NCI-H1417 treated with DMSO at 0.1 percent for 48 hours (cell line): Measurements from ENCODE around the gene SMPD3.

Experiments
- DNase-seq: peaks from one replicate; lab custom pipeline; 2025; lab: John Stamatoyannopoulos, UW

The SMPD3 gene

DNA sequence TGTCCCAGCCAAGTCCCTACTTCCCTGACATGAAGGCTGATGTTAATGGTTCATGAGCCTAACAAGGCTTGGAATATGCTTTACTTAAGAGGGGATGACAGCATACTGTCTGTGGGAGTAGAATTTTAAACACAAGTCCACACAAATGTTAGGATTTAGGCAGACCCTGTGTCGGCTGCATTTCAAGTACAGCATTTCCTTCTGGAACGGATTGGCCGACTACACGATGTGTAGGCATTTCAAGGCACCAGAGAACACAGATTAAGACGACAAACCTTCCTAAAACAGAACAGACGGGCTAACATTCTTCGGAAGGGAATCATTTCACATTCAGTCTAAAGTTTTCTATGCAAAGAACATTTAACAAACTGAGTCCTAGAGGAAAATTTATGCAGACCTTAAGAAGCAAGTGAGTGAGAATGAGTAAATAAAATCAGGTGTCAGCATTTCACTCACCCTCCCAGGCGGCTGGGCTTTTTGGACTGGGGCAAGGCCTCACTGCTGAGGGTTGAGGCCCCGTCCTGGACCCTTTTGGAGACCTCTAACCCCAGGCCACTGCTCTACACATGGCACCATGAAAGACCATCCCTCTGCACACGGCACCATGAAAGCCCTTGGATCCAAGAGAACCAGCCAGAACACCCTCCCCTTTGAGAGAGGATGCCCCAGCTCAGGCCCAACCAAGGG lies 67.5 kb downstream of the SMPD3 start:
- DNase-seq = no peak

- no peak for DNase-seq
These were observed 68.0 kb downstream of the SMPD3 start for GRCh38 chr16:68380348-68380670.

DNA sequence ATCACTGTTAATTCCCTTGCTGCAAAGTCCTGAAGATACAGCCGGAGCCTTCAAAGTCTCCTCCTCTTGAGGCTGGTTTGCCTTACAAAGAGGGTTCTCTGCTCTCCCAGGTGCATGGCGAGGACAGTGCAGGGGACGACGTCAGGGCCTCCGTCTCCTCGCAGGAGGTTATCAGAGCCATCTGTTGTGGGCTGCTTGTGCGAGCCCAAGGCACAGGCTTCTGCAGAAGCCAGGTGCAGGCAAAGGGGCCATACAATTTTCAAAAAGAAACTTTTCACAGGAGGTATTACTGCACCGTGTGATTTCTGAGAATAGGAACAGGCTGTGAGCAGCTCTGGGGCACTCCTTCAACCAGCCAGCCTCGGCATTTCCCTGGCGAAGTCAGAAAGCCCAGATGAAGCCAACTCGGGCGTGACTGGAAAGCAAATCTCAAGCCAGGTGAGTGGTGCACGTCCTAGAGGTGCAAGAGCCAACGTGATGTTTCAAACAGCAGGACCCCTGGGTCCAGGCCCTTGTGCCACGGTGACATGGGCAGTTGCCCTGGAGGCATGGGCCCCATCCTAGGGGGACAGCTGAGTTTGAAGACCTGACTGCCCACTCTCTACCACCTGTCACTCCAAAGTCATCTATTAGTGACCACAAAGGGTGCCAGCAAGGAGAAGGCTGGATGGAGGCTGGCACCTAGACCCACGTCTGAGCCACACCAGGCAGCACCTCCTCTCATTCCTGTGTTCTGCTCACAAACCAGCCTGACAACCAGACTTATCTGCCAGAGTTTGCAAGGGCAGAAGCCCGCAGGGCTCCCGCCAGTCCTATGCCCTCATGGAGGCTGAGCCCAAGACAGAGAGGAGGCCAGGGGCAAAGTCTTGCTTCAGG lies 68.6 kb downstream of the SMPD3 start:
- no peak for DNase-seq

- DNase-seq = no peak
These were observed 69.6 kb downstream of the SMPD3 start for GRCh38 chr16:68378436-68379415.

GRCh38 chr16:68377667-68378393 lies 70.5 kb downstream of the SMPD3 start:
- DNase-seq = no peak

- DNase-seq = no peak
These were observed 71.1 kb downstream of the SMPD3 start for GRCh38 chr16:68377221-68377620.

DNA sequence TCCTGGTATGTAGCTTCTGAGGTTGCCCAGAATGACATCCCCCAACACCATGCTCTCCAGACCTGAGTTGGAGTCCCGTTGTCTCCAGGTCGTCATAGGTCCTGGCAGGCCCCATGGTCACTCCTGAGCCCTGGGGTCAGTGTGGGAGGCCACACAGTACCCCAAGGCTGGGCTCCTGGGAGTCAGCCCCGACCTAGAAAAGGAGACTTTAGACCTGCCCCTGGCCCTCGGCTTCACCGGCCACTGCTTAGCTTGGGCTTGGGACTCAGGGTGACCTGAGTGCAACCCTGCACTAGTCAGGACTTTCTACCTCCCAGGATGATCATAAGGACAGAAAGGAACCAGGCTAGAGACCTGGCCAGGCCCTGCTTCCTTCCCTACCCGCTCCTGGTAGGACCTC lies 71.7 kb downstream of the SMPD3 start:
- DNase-seq = no peak

DNA sequence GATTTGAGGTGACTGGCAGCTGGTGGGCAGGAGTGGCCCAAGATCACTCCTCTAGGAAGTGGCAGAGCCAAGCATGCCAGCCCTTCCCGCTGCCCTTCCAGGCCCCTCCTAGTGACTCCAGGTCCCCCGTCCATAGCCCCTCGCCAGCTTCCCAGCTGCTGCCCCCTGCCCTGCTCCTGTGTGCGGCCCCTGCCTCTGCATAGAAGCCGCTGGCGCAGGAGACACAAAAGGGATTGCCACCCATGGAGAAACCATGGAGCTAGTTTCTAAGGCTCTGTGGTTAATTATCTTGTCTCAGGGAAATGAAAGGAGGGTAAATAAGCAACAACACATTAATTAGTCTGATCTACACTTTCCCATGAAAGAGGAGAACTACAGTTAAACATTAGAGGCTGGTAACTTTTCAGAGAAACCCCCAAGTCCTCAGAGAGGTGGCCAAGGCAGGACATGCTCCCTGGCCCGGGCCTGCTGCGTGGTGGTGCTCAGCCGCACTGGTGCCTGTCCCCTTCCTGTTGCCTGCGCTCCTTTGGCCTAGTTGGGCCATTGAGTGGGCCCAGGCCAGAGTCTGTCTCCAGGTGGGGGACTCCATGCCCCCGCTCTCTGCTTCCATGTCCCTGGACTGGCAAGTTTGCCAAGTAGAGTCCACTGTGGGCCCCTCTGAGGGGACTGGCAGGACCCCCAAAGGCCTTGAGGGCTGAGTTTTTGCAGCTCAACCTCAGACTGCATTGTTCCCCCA lies 72.3 kb downstream of the SMPD3 start:
- no peak for DNase-seq

- no peak for DNase-seq
These were observed 73.2 kb downstream of the SMPD3 start for GRCh38 chr16:68374961-68375660.

GRCh38 chr16:68374246-68374805 lies 74.0 kb downstream of the SMPD3 start:
- no peak for DNase-seq

DNA sequence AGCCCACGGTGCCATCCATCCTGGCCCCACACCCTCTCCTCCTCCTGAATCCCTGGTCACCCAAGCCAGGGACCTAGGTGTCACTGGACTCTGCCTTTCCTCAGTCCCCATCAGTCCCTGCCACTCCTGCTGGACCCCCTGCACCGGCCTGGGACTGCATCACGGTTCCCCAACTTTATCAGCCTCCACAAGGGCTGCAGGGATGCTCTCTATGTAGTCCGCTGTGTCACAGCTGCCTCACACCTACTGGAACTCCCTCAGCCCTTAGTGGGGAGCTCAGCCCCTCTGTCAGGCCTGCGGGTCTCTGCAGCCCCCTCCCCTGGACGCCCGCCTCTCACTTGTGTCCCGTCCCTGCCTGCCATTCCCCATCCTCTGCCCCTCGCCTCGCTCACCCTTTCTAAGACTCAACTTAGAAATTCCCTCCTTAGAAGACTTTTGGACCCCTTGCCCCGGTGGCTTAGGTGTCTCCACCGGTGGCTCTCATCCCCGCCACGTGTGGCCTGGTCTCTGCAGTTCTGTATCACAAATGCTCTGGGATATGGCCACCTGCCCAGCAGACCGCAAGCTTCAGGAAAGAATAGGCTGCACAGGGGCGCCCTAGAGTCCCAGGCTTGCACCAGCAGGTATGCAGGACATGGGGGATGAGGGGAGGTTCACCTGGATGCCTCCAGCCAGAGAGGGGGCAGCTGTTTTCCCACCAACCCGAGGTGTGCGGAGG lies 74.6 kb downstream of the SMPD3 start:
- no peak for DNase-seq

- no peak for DNase-seq
These were observed 75.5 kb downstream of the SMPD3 start for GRCh38 chr16:68372806-68373205.

DNA sequence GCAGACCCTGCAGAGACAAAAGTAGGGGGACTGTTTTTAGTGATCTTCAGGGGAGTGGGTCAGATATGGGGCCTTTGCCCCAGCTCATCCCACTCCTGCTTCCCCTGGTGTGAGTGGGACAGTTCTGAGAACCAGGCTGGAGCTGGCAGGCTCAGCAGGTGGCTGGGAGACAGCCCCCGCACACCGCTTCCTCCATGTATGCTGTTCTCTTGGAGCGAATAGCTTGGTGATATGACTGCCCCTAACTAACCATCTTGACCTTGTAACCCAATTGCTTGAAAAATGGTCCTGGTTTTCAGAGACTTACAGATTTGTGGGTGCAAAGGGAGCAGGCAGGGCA lies 76.0 kb downstream of the SMPD3 start:
- DNase-seq = no peak

DNA sequence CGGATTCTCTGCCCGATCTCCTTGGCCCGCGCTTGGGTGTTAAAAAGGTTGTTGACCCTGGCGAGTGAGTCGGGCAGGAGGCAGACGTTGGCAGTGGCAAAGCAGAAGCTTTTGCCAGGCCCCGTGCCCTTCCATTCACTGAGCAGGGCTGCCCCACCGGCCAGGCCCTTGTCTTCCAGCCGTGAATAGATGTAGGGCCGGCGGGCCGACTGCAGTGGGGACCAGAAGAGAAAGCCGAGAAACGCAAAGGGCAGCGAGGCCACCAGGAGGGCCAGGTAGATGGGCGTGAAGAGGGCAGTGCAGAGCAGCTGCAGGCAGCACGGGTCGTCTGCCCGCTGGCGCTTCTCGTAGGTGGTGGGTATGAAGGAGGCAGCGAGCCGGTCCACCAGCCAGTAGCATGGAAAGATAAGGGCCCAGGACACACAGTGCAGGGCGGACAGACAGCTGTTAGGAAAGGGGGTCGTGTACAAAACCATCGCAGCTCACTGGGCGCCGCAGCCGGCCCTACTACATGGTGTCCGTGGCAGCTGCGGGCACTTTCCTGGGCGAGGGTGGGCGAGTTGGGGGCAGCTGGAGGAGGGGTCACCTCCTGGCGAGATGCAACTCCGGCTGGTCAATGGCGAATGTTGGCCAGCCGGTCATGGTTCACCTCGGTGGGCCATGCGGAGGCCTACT lies 76.5 kb downstream of the SMPD3 start:
- DNase-seq = no peak

- DNase-seq = no peak
These were observed 77.0 kb downstream of the SMPD3 start for GRCh38 chr16:68371276-68371651.

- no peak for DNase-seq
These were observed 77.6 kb downstream of the SMPD3 start for GRCh38 chr16:68370581-68371275.

DNA sequence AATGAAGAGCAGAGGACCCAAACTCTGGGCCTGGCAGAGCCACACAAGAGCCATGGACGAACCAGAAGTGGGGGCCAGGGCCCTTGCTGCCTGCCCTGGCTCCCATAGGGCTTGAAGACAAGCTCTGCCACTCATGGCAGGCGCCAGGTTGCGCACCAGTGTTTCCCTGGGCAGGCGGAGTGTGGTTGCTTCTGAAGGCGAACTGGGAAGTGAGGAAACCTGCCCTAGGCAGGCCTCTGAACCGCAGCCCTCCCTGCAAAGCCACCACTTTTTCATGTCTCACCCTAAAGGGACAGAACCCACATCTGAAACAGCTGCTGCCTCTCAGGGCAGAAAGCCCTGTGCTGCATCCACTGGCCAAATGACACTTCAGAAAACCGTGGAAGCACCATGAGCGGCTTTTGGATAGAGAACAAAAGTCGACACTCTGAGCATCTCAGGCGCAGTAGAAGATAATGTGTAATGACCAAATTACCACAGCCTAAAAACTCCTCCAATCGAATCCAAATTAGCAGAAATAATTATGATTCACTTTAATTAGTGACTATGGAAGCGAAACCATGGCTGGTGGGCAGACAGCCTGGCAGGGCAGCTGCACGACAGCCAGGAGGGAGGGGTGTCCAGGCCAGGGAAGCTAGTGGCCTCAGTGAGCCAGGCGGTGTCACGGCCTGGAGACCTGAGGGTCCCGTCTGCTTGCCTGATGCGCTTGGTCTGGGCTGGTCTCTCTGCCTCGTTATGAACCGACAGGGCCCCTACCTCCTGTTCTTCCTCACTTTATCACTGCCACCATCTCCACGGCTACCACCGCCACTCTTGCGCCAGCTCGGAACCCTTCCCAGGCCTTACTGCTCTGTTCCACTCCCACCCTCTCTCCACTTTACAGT lies 78.4 kb downstream of the SMPD3 start:
- no peak for DNase-seq
